ENCODE measurements around the gene CCDC117.
"Not testable (repeated sequence)": the region's sequence is repeated elsewhere in the genome, so short reads cannot be mapped to it uniquely, and the experiment has no call there.

CCDC117 gene

GRCh38 chr22:28822930-28823551 is 50.5 kb downstream of the CCDC117 start:
- Histone ChIP-seq H3K27me3 (replicated peaks; ENCODE audit: control insufficient read depth, insufficient read depth, low read length) (no peaks in the 10 kb centered on the region), H3K9ac (ENCODE audit: low read length) (no peak overlapping the region), H3K4me3 (ENCODE audit: low read length) (no peak overlapping the region), H3K4me1 (ENCODE audit: control insufficient read depth, insufficient read depth, low read length) (peaks cover 10% of the 10 kb centered on the region), H3K36me3 (ENCODE audit: control insufficient read depth, insufficient read depth, low read length, severe bottlenecking) (no peaks in the 10 kb centered on the region), H3K9me3 (ENCODE audit: control insufficient read depth, low read length) (no peaks in the 10 kb centered on the region)
- DNase-seq (ENCODE audit: low read depth), result no peak

GRCh38 chr22:28824455-28824854 is 52.0 kb downstream of the CCDC117 start:
- not testable (repeated sequence) for H3K9ac ChIP-seq (ENCODE audit: low read length); DNase-seq (ENCODE audit: low read depth); H3K27me3 ChIP-seq (replicated peaks; ENCODE audit: control insufficient read depth, insufficient read depth, low read length); H3K9me3 ChIP-seq (ENCODE audit: control insufficient read depth, low read length); H3K4me3 ChIP-seq (ENCODE audit: low read length); H3K4me1 ChIP-seq (ENCODE audit: control insufficient read depth, insufficient read depth, low read length); H3K36me3 ChIP-seq (ENCODE audit: control insufficient read depth, insufficient read depth, low read length, severe bottlenecking)

- DNase-seq (ENCODE audit: low read depth); H3K27me3 ChIP-seq (replicated peaks; ENCODE audit: control insufficient read depth, insufficient read depth, low read length); H3K9ac ChIP-seq (ENCODE audit: low read length); H3K36me3 ChIP-seq (ENCODE audit: control insufficient read depth, insufficient read depth, low read length, severe bottlenecking); H3K4me1 ChIP-seq (ENCODE audit: control insufficient read depth, insufficient read depth, low read length); H3K9me3 ChIP-seq (ENCODE audit: control insufficient read depth, low read length); H3K4me3 ChIP-seq (ENCODE audit: low read length): not testable (repeated sequence)
Observed at GRCh38 chr22:28826430-28826829, 53.9 kb downstream of the CCDC117 start.

GRCh38 chr22:28826921-28827320 is 54.4 kb downstream of the CCDC117 start:
- DNase-seq (ENCODE audit: low read depth), result no peak
- Histone ChIP-seq H3K9ac (ENCODE audit: low read length) (no peak overlapping the region), H3K27me3 (replicated peaks; ENCODE audit: control insufficient read depth, insufficient read depth, low read length) (no peaks in the 10 kb centered on the region), H3K4me3 (ENCODE audit: low read length) (no peak overlapping the region), H3K4me1 (ENCODE audit: control insufficient read depth, insufficient read depth, low read length) (peaks cover 9% of the 10 kb centered on the region), H3K36me3 (ENCODE audit: control insufficient read depth, insufficient read depth, low read length, severe bottlenecking) (no peaks in the 10 kb centered on the region), H3K9me3 (ENCODE audit: control insufficient read depth, low read length) (no peaks in the 10 kb centered on the region)

GRCh38 chr22:28829358-28830181 is 57.1 kb downstream of the CCDC117 start:
- H3K9ac ChIP-seq (ENCODE audit: low read length), result no peak overlapping the region
- H3K27me3 ChIP-seq (replicated peaks; ENCODE audit: control insufficient read depth, insufficient read depth, low read length), result no peaks in the 10 kb centered on the region
- no peaks in the 10 kb centered on the region for H3K9me3 ChIP-seq (ENCODE audit: control insufficient read depth, low read length)
- DNase-seq (ENCODE audit: low read depth), result peak; percentile 88
- H3K36me3 ChIP-seq (ENCODE audit: control insufficient read depth, insufficient read depth, low read length, severe bottlenecking), result no peaks in the 10 kb centered on the region
- H3K4me3 ChIP-seq (ENCODE audit: low read length), result no peak overlapping the region
- H3K4me1 ChIP-seq (ENCODE audit: control insufficient read depth, insufficient read depth, low read length), result peaks cover 9% of the 10 kb centered on the region

- Histone ChIP-seq H3K27me3 (replicated peaks; ENCODE audit: control insufficient read depth, insufficient read depth, low read length) (no peaks in the 10 kb centered on the region), H3K9me3 (ENCODE audit: control insufficient read depth, low read length) (no peaks in the 10 kb centered on the region), H3K4me3 (ENCODE audit: low read length) (no peak overlapping the region), H3K36me3 (ENCODE audit: control insufficient read depth, insufficient read depth, low read length, severe bottlenecking) (no peaks in the 10 kb centered on the region), H3K4me1 (ENCODE audit: control insufficient read depth, insufficient read depth, low read length) (peaks cover 9% of the 10 kb centered on the region), H3K9ac (ENCODE audit: low read length) (no peak overlapping the region)
- DNase-seq (ENCODE audit: low read depth), result no peak
Observed at GRCh38 chr22:28830441-28830840, 57.9 kb downstream of the CCDC117 start.

- Histone ChIP-seq H3K27me3 (replicated peaks; ENCODE audit: control insufficient read depth, insufficient read depth, low read length) (no peaks in the 10 kb centered on the region), H3K4me1 (ENCODE audit: control insufficient read depth, insufficient read depth, low read length) (peaks cover 9% of the 10 kb centered on the region), H3K9ac (ENCODE audit: low read length) (no peak overlapping the region), H3K4me3 (ENCODE audit: low read length) (no peak overlapping the region), H3K9me3 (ENCODE audit: control insufficient read depth, low read length) (no peaks in the 10 kb centered on the region), H3K36me3 (ENCODE audit: control insufficient read depth, insufficient read depth, low read length, severe bottlenecking) (no peaks in the 10 kb centered on the region)
- DNase-seq (ENCODE audit: low read depth), result no peak
Observed at GRCh38 chr22:28831140-28832072, 58.9 kb downstream of the CCDC117 start.

GRCh38 chr22:28832731-28833130 is 60.2 kb downstream of the CCDC117 start:
- no peak overlapping the region for H3K4me3 ChIP-seq (ENCODE audit: low read length)

GRCh38 chr22:28833276-28833923 is 60.9 kb downstream of the CCDC117 start:
- no peak for DNase-seq (ENCODE audit: low read depth)
- no peak overlapping the region for H3K4me3 ChIP-seq (ENCODE audit: low read length)
- no peaks in the 10 kb centered on the region for H3K27me3 ChIP-seq (replicated peaks; ENCODE audit: control insufficient read depth, insufficient read depth, low read length)
- no peak overlapping the region for H3K9ac ChIP-seq (ENCODE audit: low read length)
- no peaks in the 10 kb centered on the region for H3K9me3 ChIP-seq (ENCODE audit: control insufficient read depth, low read length)
- H3K36me3 ChIP-seq (ENCODE audit: control insufficient read depth, insufficient read depth, low read length, severe bottlenecking), result no peaks in the 10 kb centered on the region
- peaks cover 9% of the 10 kb centered on the region for H3K4me1 ChIP-seq (ENCODE audit: control insufficient read depth, insufficient read depth, low read length)

More at GRCh38 chr22:28832731-28833130, 60.2 kb downstream of the CCDC117 start:
- Histone ChIP-seq H3K27me3 (replicated peaks; ENCODE audit: control insufficient read depth, insufficient read depth, low read length) (no peaks in the 10 kb centered on the region), H3K9ac (ENCODE audit: low read length) (no peak overlapping the region), H3K9me3 (ENCODE audit: control insufficient read depth, low read length) (no peaks in the 10 kb centered on the region), H3K36me3 (ENCODE audit: control insufficient read depth, insufficient read depth, low read length, severe bottlenecking) (no peaks in the 10 kb centered on the region), H3K4me1 (ENCODE audit: control insufficient read depth, insufficient read depth, low read length) (peaks cover 9% of the 10 kb centered on the region)
- DNase-seq (ENCODE audit: low read depth), result no peak

GRCh38 chr22:28835630-28836189 is 63.2 kb downstream of the CCDC117 start:
- H3K36me3 ChIP-seq (ENCODE audit: control insufficient read depth, insufficient read depth, low read length, severe bottlenecking), result no peaks in the 10 kb centered on the region
- H3K4me1 ChIP-seq (ENCODE audit: control insufficient read depth, insufficient read depth, low read length), result no peaks in the 10 kb centered on the region
- H3K4me3 ChIP-seq (ENCODE audit: low read length), result no peak overlapping the region
- DNase-seq (ENCODE audit: low read depth), result no peak
- no peak overlapping the region for H3K9ac ChIP-seq (ENCODE audit: low read length)
- no peaks in the 10 kb centered on the region for H3K27me3 ChIP-seq (replicated peaks; ENCODE audit: control insufficient read depth, insufficient read depth, low read length)
- no peaks in the 10 kb centered on the region for H3K9me3 ChIP-seq (ENCODE audit: control insufficient read depth, low read length)

All from adipocyte (in vitro differentiated cells).